ENCODE measurements around the gene PRKCZ. TPM values are rescaled to one million over a fixed set of nuclear protein-coding genes. Genes with fewer than 3 reads are reported as not detected.

PRKCZ gene
- total RNA-seq, 1 donor, result 2.6 TPM

GRCh38 chr1:2168535-2168934, 118.3 kb downstream of the PRKCZ start:
- DNase-seq (ENCODE audit: low read depth), result no peak
- H3K4me3 ChIP-seq (ENCODE audit: low read depth, low read length), result no peak overlapping the region
- no peak for TF ChIP-seq CTCF (IDR thresholded peaks at IDR 0.05; ENCODE audit: insufficient read depth, low read depth, low read length)

GRCh38 chr1:2169200-2169836, 119.1 kb downstream of the PRKCZ start:
- H3K4me3 ChIP-seq (ENCODE audit: low read depth, low read length), result no peak overlapping the region
- no peak for TF ChIP-seq CTCF (IDR thresholded peaks at IDR 0.05; ENCODE audit: insufficient read depth, low read depth, low read length)
- DNase-seq (ENCODE audit: low read depth), result no peak

- TF ChIP-seq CTCF (IDR thresholded peaks at IDR 0.05; ENCODE audit: insufficient read depth, low read depth, low read length), result no peak
- H3K4me3 ChIP-seq (ENCODE audit: low read depth, low read length), result no peak overlapping the region
- DNase-seq (ENCODE audit: low read depth), result peak; percentile 62
Observed at GRCh38 chr1:2170211-2170610, 120.0 kb downstream of the PRKCZ start.

GRCh38 chr1:2172012-2172411, 121.8 kb downstream of the PRKCZ start:
- DNase-seq (ENCODE audit: low read depth), result no peak
- no peak for TF ChIP-seq CTCF (IDR thresholded peaks at IDR 0.05; ENCODE audit: insufficient read depth, low read depth, low read length)

GRCh38 chr1:2172551-2173146, 122.4 kb downstream of the PRKCZ start:
- no peak overlapping the region for H3K4me3 ChIP-seq (ENCODE audit: low read depth, low read length)
- DNase-seq (ENCODE audit: low read depth), result no peak

More at GRCh38 chr1:2172012-2172411, 121.8 kb downstream of the PRKCZ start:
- H3K4me3 ChIP-seq (ENCODE audit: low read depth, low read length), result no peak overlapping the region

GRCh38 chr1:2173546-2174347, 123.5 kb downstream of the PRKCZ start:
- no peak overlapping the region for H3K4me3 ChIP-seq (ENCODE audit: low read depth, low read length)
- no peak for DNase-seq (ENCODE audit: low read depth)
- TF ChIP-seq CTCF (IDR thresholded peaks at IDR 0.05; ENCODE audit: insufficient read depth, low read depth, low read length), result no peak

More at GRCh38 chr1:2172551-2173146, 122.4 kb downstream of the PRKCZ start:
- no peak for TF ChIP-seq CTCF (IDR thresholded peaks at IDR 0.05; ENCODE audit: insufficient read depth, low read depth, low read length)

Measured in fibroblast of villous mesenchyme (primary cell).